Measurements from ENCODE around the gene CCR9.

Gene CCR9

GRCh38 chr3:45894015-45894414 lies 7.7 kb downstream of the CCR9 start:
- H3K4me1 ChIP-seq (ENCODE audit: insufficient read depth, poor library complexity, severe bottlenecking): peaks cover 24% of the 10 kb centered on the region
- H3K9me3 ChIP-seq (ENCODE audit: severe bottlenecking): no peaks in the 10 kb centered on the region
- no peak overlapping the region for H3K4me3 ChIP-seq (ENCODE audit: severe bottlenecking)
- no peak for TF ChIP-seq CTCF (IDR thresholded peaks at IDR 0.05; ENCODE audit: poor library complexity, severe bottlenecking)
- DNase-seq (ENCODE audit: low spot score): no peak
- no peak for ATAC-seq (ENCODE audit: low read depth)
- H3K27ac ChIP-seq (ENCODE audit: poor library complexity, severe bottlenecking): no peak overlapping the region
- H3K27me3 ChIP-seq (ENCODE audit: insufficient read depth, poor library complexity, severe bottlenecking): no peaks in the 10 kb centered on the region
- no peaks in the 10 kb centered on the region for H3K36me3 ChIP-seq (ENCODE audit: low read depth)

GRCh38 chr3:45895686-45896468 lies 9.5 kb downstream of the CCR9 start:
- ATAC-seq (ENCODE audit: low read depth): no peak
- Histone ChIP-seq H3K4me3 (ENCODE audit: severe bottlenecking) (no peak overlapping the region), H3K36me3 (ENCODE audit: low read depth) (no peaks in the 10 kb centered on the region), H3K27me3 (ENCODE audit: insufficient read depth, poor library complexity, severe bottlenecking) (no peaks in the 10 kb centered on the region), H3K9me3 (ENCODE audit: severe bottlenecking) (no peaks in the 10 kb centered on the region), H3K4me1 (ENCODE audit: insufficient read depth, poor library complexity, severe bottlenecking) (peaks cover 24% of the 10 kb centered on the region), H3K27ac (ENCODE audit: poor library complexity, severe bottlenecking) (no peak overlapping the region)
- DNase-seq (ENCODE audit: low spot score): no peak
- no peak for TF ChIP-seq CTCF (IDR thresholded peaks at IDR 0.05; ENCODE audit: poor library complexity, severe bottlenecking)

- no peak overlapping the region for H3K4me3 ChIP-seq (ENCODE audit: severe bottlenecking)
Observed at GRCh38 chr3:45896956-45897355, 10.6 kb downstream of the CCR9 start.

GRCh38 chr3:45904931-45905330 lies 18.6 kb downstream of the CCR9 start:
- H3K27ac ChIP-seq (ENCODE audit: poor library complexity, severe bottlenecking): no peak overlapping the region
- no peak overlapping the region for H3K4me3 ChIP-seq (ENCODE audit: severe bottlenecking)
- H3K36me3 ChIP-seq (ENCODE audit: low read depth): no peaks in the 10 kb centered on the region
- DNase-seq (ENCODE audit: low spot score): no peak
- H3K9me3 ChIP-seq (ENCODE audit: severe bottlenecking): no peaks in the 10 kb centered on the region
- no peaks in the 10 kb centered on the region for H3K27me3 ChIP-seq (ENCODE audit: insufficient read depth, poor library complexity, severe bottlenecking)
- H3K4me1 ChIP-seq (ENCODE audit: insufficient read depth, poor library complexity, severe bottlenecking): no peaks in the 10 kb centered on the region
- ATAC-seq (ENCODE audit: low read depth): no peak
- TF ChIP-seq CTCF (IDR thresholded peaks at IDR 0.05; ENCODE audit: poor library complexity, severe bottlenecking): no peak

More at GRCh38 chr3:45896956-45897355, 10.6 kb downstream of the CCR9 start:
- no peak for DNase-seq (ENCODE audit: low spot score)
- Histone ChIP-seq H3K36me3 (ENCODE audit: low read depth) (no peaks in the 10 kb centered on the region), H3K4me1 (ENCODE audit: insufficient read depth, poor library complexity, severe bottlenecking) (peaks cover 24% of the 10 kb centered on the region), H3K27me3 (ENCODE audit: insufficient read depth, poor library complexity, severe bottlenecking) (no peaks in the 10 kb centered on the region), H3K9me3 (ENCODE audit: severe bottlenecking) (no peaks in the 10 kb centered on the region), H3K27ac (ENCODE audit: poor library complexity, severe bottlenecking) (no peak overlapping the region)
- ATAC-seq (ENCODE audit: low read depth): peak; percentile 79
- TF ChIP-seq CTCF (IDR thresholded peaks at IDR 0.05; ENCODE audit: poor library complexity, severe bottlenecking): no peak

GRCh38 chr3:45905755-45906154 lies 19.4 kb downstream of the CCR9 start:
- Histone ChIP-seq H3K27ac (ENCODE audit: poor library complexity, severe bottlenecking) (no peak overlapping the region), H3K4me1 (ENCODE audit: insufficient read depth, poor library complexity, severe bottlenecking) (no peaks in the 10 kb centered on the region), H3K9me3 (ENCODE audit: severe bottlenecking) (no peaks in the 10 kb centered on the region), H3K4me3 (ENCODE audit: severe bottlenecking) (no peak overlapping the region), H3K27me3 (ENCODE audit: insufficient read depth, poor library complexity, severe bottlenecking) (no peaks in the 10 kb centered on the region), H3K36me3 (ENCODE audit: low read depth) (no peaks in the 10 kb centered on the region)
- no peak for TF ChIP-seq CTCF (IDR thresholded peaks at IDR 0.05; ENCODE audit: poor library complexity, severe bottlenecking)
- ATAC-seq (ENCODE audit: low read depth) (no peak), DNase-seq (ENCODE audit: low spot score) (no peak)
